ENCODE data around the gene ROR1. TPM values are rescaled to one million over a fixed set of nuclear protein-coding genes. Genes with fewer than 3 reads are reported as not detected.

ROR1 gene
- total and polyA plus RNA-seq, 2 of the 13 experiments (the other 11 are each of a cell fraction or from before 2014, with no cell fraction given) = 0.58 to 2.3 TPM

GRCh38 chr1:63836374-63836773, 62.6 kb downstream of the ROR1 start:
- ChIA-PET POLR2A (no interaction called here), CTCF (ENCODE audit: low intra/inter-chr PET ratio, low total read pairs) (no interaction called here)
- Histone ChIP-seq H3K36me3 (replicated peaks in 1 of 2; ENCODE audit: control insufficient read depth in 1 of 2, insufficient read depth in 2 of 2, low read length in 2 of 2) (no peaks in the 10 kb centered on the region), H3K9me3 (ENCODE audit: low read length) (no peaks in the 10 kb centered on the region), H2AFZ (ENCODE audit: low read length) (no peak overlapping the region), H3K9ac (ENCODE audit: insufficient read depth, low read depth, low read length) (no peak overlapping the region), H4K20me1 (ENCODE audit: insufficient read depth, low read length) (no peaks in the 10 kb centered on the region), H3K79me2 (ENCODE audit: insufficient read depth, low read length) (no peaks in the 10 kb centered on the region), H3K27me3 (ENCODE audit: control insufficient read depth in 1 of 2, insufficient read depth in 2 of 2, low read length in 2 of 2) (no peaks in the 10 kb centered on the region), H3K4me3 (replicated peaks in 1 of 3; ENCODE audit: insufficient read depth in 1 of 3, low read depth in 2 of 3, low read length in 3 of 3) (no peak overlapping the region), H3K4me2 (ENCODE audit: low read depth, low read length) (no peak overlapping the region), H3K27ac (ENCODE audit: extremely low read length, insufficient read depth, low read length) (no peak overlapping the region), H3K4me1 (ENCODE audit: insufficient read depth, low read length) (no peaks in the 10 kb centered on the region)
- 17% methylated on average over 1 of the region's 1 CpG for WGBS (ENCODE audit: low lambda C conversion rate)
- TF ChIP-seq ZNF567 (CRISPR knock-in tag; IDR thresholded peaks at IDR 0.05; ENCODE audit: borderline replicate concordance) (no peak), ZNF20 (CRISPR knock-in tag; IDR thresholded peaks at IDR 0.05) (no peak), BHLHE40 (IDR thresholded peaks at IDR 0.05; ENCODE audit: low read length) (no peak), ZNF232 (CRISPR knock-in tag; IDR thresholded peaks at IDR 0.05; ENCODE audit: borderline replicate concordance) (no peak), ZNF589 (CRISPR knock-in tag; conservative IDR thresholded peaks at IDR 0.05) (no peak), TBP (CRISPR knock-in tag; IDR thresholded peaks at IDR 0.05) (no peak), ATF5 (CRISPR knock-in tag; IDR thresholded peaks at IDR 0.05; ENCODE audit: low read depth) (no peak)
- TF ChIP-seq, protein P1, sequence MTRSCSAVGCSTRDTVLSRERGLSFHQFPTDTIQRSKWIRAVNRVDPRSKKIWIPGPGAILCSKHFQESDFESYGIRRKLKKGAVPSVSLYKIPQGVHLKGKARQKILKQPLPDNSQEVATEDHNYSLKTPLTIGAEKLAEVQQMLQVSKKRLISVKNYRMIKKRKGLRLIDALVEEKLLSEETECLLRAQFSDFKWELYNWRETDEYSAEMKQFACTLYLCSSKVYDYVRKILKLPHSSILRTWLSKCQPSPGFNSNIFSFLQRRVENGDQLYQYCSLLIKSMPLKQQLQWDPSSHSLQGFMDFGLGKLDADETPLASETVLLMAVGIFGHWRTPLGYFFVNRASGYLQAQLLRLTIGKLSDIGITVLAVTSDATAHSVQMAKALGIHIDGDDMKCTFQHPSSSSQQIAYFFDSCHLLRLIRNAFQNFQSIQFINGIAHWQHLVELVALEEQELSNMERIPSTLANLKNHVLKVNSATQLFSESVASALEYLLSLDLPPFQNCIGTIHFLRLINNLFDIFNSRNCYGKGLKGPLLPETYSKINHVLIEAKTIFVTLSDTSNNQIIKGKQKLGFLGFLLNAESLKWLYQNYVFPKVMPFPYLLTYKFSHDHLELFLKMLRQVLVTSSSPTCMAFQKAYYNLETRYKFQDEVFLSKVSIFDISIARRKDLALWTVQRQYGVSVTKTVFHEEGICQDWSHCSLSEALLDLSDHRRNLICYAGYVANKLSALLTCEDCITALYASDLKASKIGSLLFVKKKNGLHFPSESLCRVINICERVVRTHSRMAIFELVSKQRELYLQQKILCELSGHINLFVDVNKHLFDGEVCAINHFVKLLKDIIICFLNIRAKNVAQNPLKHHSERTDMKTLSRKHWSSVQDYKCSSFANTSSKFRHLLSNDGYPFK (CRISPR knock-in tag; IDR thresholded peaks at IDR 0.05; ENCODE audit: borderline replicate concordance) = no peak
- intact Hi-C loops (cut with micrococcal nuclease; ENCODE audit: unreplicated experiment) = no loop called here
- in situ Hi-C loops (cut with HindIII; ENCODE audit: extremely low pct_ligation_motif_present, low pct_unique_long_range_greater_than_20kb) = no loop called here
- ATAC-seq (no peak), DNase-seq (ENCODE audit: low spot score) (no peak), FAIRE-seq (no peak)
- BruUV-seq (replicated peaks) = no TSS peak

All from HepG2 (cell line).